Peyer's patch (tissue), 4 donors: Measurements from ENCODE around the gene ANKS1A.

ENCODE experiments used
- POLR2A ChIP-seq, 2 donors: fragments of 450-650 bp; IDR thresholded peaks; one replicate each; pipeline ENCODE4 v1.5.1; 2017; ENCODE audit warnings: antibody characterized with exemption in 2 of 2, mild to moderate bottlenecking in 2 of 2, moderate library complexity in 2 of 2
- TF ChIP-seq, protein P1 (sequence below), 6 experiments: fragments of 450-650 bp in 4 of 6; fragments of 200-600 bp in 2 of 6; sonication (generic) in 1 of 6; IDR thresholded peaks; one replicate each; pipeline ENCODE4 v1.5.1; 2017 to 2019; ENCODE audit warnings: antibody characterized with exemption in 6 of 6, mild to moderate bottlenecking in 3 of 6, moderate library complexity in 1 of 6

DNA sequence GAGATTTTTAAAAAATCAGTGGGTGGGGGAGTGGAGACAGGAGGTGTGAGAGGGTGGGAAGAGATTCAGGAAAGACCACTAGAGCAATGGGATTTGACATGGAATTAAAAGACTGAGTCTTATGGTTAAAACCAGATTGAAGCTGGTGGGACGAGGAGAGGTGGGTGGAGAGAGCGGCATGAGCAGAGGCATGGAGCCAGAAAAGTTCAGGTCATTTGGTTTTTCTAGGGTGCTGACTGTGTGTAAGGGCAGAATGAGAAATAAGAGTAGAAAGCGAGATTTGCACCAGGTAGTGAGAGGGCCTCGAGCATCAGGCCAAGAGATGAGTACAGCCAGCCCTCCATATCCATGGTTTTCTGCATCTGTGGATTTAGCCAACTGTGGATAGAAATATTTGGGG lies 130.8 kb downstream of the ANKS1A start:
- TF ChIP-seq, protein P1, sequence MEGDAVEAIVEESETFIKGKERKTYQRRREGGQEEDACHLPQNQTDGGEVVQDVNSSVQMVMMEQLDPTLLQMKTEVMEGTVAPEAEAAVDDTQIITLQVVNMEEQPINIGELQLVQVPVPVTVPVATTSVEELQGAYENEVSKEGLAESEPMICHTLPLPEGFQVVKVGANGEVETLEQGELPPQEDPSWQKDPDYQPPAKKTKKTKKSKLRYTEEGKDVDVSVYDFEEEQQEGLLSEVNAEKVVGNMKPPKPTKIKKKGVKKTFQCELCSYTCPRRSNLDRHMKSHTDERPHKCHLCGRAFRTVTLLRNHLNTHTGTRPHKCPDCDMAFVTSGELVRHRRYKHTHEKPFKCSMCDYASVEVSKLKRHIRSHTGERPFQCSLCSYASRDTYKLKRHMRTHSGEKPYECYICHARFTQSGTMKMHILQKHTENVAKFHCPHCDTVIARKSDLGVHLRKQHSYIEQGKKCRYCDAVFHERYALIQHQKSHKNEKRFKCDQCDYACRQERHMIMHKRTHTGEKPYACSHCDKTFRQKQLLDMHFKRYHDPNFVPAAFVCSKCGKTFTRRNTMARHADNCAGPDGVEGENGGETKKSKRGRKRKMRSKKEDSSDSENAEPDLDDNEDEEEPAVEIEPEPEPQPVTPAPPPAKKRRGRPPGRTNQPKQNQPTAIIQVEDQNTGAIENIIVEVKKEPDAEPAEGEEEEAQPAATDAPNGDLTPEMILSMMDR (IDR thresholded peaks at IDR 0.05) = no peak
- TF ChIP-seq POLR2A (IDR thresholded peaks at IDR 0.05) = no peak
